H1 (cell line): ENCODE data around the gene KRT75. TPM values are rescaled to one million over a fixed set of nuclear protein-coding genes. Genes with fewer than 3 reads are reported as not detected.

Experiments
- CBX5 ChIP-seq: fragments of 300-800, 300-1000 bp; sonication (generic); IDR thresholded peaks from 2 replicates; pipeline ENCODE4 v1.7.1; 2016; ENCODE audit warnings: antibody characterized with exemption, low read length, low read depth
- PHF8 ChIP-seq: fragments of 200-600 bp; sonication (generic); conservative IDR thresholded peaks from 2 replicates; pipeline ENCODE4 v1.7.1; 2012; ENCODE audit warnings: low read depth, mild to moderate bottlenecking, inconsistent platforms, low read length, moderate library complexity
- RFX5 ChIP-seq: IDR thresholded peaks from 2 replicates; pipeline ENCODE4 v1.6.1; 2011; ENCODE audit warnings: low read depth, low read length, improper control_type of control experiment, borderline replicate concordance
- polyA plus RNA-seq, 7 experiments: library from polyadenylated mRNA; depleted of rRNA in 3 of 7; stranded (reverse) in 5 of 7; unstranded in 2 of 7; fragments of >200 nt in 5 of 7; fragments of 200-250 nt in 2 of 7; gene quantifications; 1 replicate in 5 of 7; 2 replicates in 1 of 7; 4 replicates in 1 of 7; pipeline versions ENCODE4 v1.2.1 to v1.2.3, GENCODE V29; 2011 to 2013; ENCODE audit warnings: missing spikeins in 2 of 7, mixed read lengths in 2 of 7
- total RNA-seq: library from RNA; stranded (reverse); fragmentation: NEBNext Ultra II Directional; extraction: Animal tissue kit (Norgen Biotek cat#: 25700); gene quantifications from 2 replicates; pipeline ENCODE4 v1.2.1, GENCODE V29; 2021

Gene KRT75
- total and polyA plus RNA-seq, 2 of the 8 experiments (the other 6 are each of a cell fraction or from before 2014, with no cell fraction given) = not detected

DNA sequence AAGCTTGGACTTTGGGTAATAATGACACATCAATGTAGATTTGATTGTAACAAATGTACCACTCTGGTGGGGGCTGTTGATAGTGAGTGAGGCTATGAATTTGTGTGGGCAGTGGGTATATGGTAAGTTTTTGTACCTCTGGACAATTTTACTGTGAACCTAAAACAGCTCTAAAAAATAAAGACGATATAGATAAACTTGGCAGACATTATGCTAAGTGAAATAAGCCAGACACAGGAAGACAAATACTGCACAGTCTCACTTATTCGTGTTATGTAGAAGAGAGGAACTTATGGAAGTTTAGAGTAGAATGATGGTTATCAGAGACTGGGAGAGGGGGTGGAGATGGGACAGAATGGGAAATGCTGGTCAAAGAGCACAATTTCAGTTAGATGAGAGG lies 30.7 kb upstream of the KRT75 start (continued):
- TF ChIP-seq PHF8 (no peak), CBX5 (no peak), RFX5 (no peak)
